OCI-LY7 (cell line): ENCODE measurements around the gene ITGA4. TPM values are rescaled to one million over a fixed set of nuclear protein-coding genes. Genes with fewer than 3 reads are reported as not detected.

Source experiments
- BruUV-seq: library from RNA; stranded (reverse); fragments of 400-500 nt; replicated peaks from 2 replicates; lab custom pipeline; 2021; lab: Mats Ljungman, UMichigan
- CTCF ChIA-PET: fragments of 300-600 bp; sonication (Branson Sonifier 250); formaldehyde crosslinking; loops from one replicate; lab custom pipeline; 2022; ENCODE audit warnings: antibody characterized with exemption; ENCODE audit not compliant: unreplicated experiment; lab: Charles Lee
- POLR2A ChIA-PET: fragments of 300-600 bp; sonication (Branson Sonifier 250); formaldehyde crosslinking; loops from one replicate; lab custom pipeline; 2022; ENCODE audit warnings: antibody characterized with exemption; lab: Charles Lee
- DNase-seq: peaks from one replicate; pipeline ENCODE4 v3.0.0-alpha.2; 2015; ENCODE audit warnings: low spot score
- H2AFZ ChIP-seq: fragments of 200-600 bp; sonication (generic), shearing (Covaris generic); 2 replicates; pipeline ENCODE4 v1.6.1; 2014; ENCODE audit warnings: mild to moderate bottlenecking, antibody characterized with exemption, low read length, moderate library complexity
- H3K27ac ChIP-seq: fragments of 200-600 bp; sonication (generic); 2 replicates; pipeline ENCODE4 v1.5.1; 2014; ENCODE audit warnings: mixed run types, low read depth, mild to moderate bottlenecking, moderate library complexity, low read length, inconsistent platforms; ENCODE audit not compliant: poor library complexity, severe bottlenecking
- H3K36me3 ChIP-seq: fragments of 200-600 bp; sonication (generic); 2 replicates; pipeline ENCODE4 v1.6.1; 2014; ENCODE audit warnings: mild to moderate bottlenecking, antibody characterized with exemption, low read length, moderate library complexity, mixed read lengths; ENCODE audit not compliant: insufficient read depth
- H3K4me1 ChIP-seq: fragments of 200-600 bp; sonication (generic); 2 replicates; pipeline ENCODE4 v1.5.1; 2014; ENCODE audit warnings: mild to moderate bottlenecking, low read length; ENCODE audit not compliant: insufficient read depth, poor library complexity, severe bottlenecking
- H3K4me2 ChIP-seq: fragments of 200-600 bp; sonication (generic); 2 replicates; pipeline ENCODE4 v1.6.1; 2014; ENCODE audit warnings: mild to moderate bottlenecking, low read length
- H3K4me3 ChIP-seq: fragments of 200-600 bp; sonication (generic); 2 replicates; pipeline ENCODE4 v1.5.1; 2014; ENCODE audit warnings: mild to moderate bottlenecking, low read depth, low read length; ENCODE audit not compliant: poor library complexity, severe bottlenecking
- H3K79me2 ChIP-seq: fragments of 200-600 bp; sonication (generic); 2 replicates; pipeline ENCODE4 v1.6.1; 2016; ENCODE audit warnings: low read depth, mild to moderate bottlenecking, low read length, moderate library complexity, mixed read lengths; ENCODE audit not compliant: insufficient read depth
- H3K9me2 ChIP-seq: fragments of 200-600 bp; sonication (generic); 2 replicates; pipeline ENCODE4 v1.6.1; 2016; ENCODE audit warnings: mild to moderate bottlenecking, low read length, mixed read lengths; ENCODE audit not compliant: insufficient read depth
- H3K9me3 ChIP-seq: fragments of 200-600 bp; sonication (generic); 2 replicates; pipeline ENCODE4 v1.6.1; 2014; ENCODE audit warnings: mild to moderate bottlenecking, mixed run types, low read length, mixed read lengths
- H4K20me1 ChIP-seq: fragments of 200-600 bp; sonication (generic); 2 replicates; pipeline ENCODE4 v1.6.1; 2014; ENCODE audit warnings: mild to moderate bottlenecking, antibody characterized with exemption, low read length, moderate library complexity, mixed read lengths; ENCODE audit not compliant: insufficient read depth
- EZH2phosphoT487 ChIP-seq: fragments of 200-600 bp; sonication (generic); IDR thresholded peaks from 2 replicates; pipeline ENCODE4 v1.6.1; 2018; ENCODE audit warnings: low read depth, borderline replicate concordance, mild to moderate bottlenecking, mixed run types, antibody characterized with exemption, low read length, moderate library complexity, mixed read lengths
- intact Hi-C: fragments of 100-400 bp; cut with micrococcal nuclease; formaldehyde crosslinking; loops from one replicate; pipeline ENCODE4 v1.10.0; 2022; ENCODE audit not compliant: unreplicated experiment
- total RNA-seq, 2 experiments: library from RNA; depleted of rRNA in 1 of 2; stranded (reverse); fragments of >200 nt in 1 of 2; shearing (Covaris generic) in 1 of 2; gene quantifications; 2 replicates each; pipeline ENCODE4 v1.2.3, GENCODE V29; 2014 to 2022
- TF ChIP-seq, protein P1 (sequence below): fragments of 200-600 bp; sonication (generic); conservative IDR thresholded peaks from 2 replicates; pipeline ENCODE4 v1.5.1; 2014; ENCODE audit warnings: mild to moderate bottlenecking, antibody characterized with exemption, low read length, moderate library complexity, mixed read lengths

The ITGA4 gene
- total RNA-seq, 2 experiments from 2014 or later: 53.5 to 55.1 TPM

DNA sequence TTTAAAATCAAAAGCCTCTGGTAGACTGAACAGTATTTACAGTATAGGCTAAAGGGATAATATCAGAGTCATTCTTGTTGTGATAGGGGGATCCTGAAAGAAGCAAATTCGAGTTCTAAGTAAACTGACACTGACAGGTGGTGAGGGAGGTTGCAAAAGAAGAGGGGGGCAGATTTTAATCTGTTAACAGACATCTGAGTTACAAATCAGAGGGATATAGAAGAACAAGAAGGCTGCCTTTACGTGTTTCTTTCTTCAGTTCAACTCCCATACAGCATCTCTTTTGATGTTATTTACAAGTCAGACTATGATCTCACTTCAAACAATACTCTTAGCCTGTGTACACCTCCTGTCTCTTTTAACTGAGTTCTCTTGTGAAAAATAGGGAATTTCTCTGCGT, 16.3 kb upstream of the ITGA4 start:
- H3K4me2 ChIP-seq: no peak overlapping the region
- H3K79me2 ChIP-seq: no peaks in the 10 kb centered on the region
- intact Hi-C loops: no loop called here
- H3K4me3 ChIP-seq: no peak overlapping the region
- no TSS peak for BruUV-seq
- CTCF ChIA-PET: no interaction called here
- no peaks in the 10 kb centered on the region for H3K36me3 ChIP-seq
- H4K20me1 ChIP-seq: no peaks in the 10 kb centered on the region
- H2AFZ ChIP-seq: no peak overlapping the region
- H3K9me2 ChIP-seq: no peaks in the 10 kb centered on the region
- POLR2A ChIA-PET: interaction anchor here (1.0 to 1.3 kb wide), 2 partner anchors 9 to 14 kb away, joined by 4 read pairs; no protein-coding TSS in a partner anchor
- no peaks in the 10 kb centered on the region for H3K9me3 ChIP-seq
- DNase-seq: no peak
- H3K27ac ChIP-seq: no peak overlapping the region
- TF ChIP-seq EZH2phosphoT487: no peak
- TF ChIP-seq, protein P1, sequence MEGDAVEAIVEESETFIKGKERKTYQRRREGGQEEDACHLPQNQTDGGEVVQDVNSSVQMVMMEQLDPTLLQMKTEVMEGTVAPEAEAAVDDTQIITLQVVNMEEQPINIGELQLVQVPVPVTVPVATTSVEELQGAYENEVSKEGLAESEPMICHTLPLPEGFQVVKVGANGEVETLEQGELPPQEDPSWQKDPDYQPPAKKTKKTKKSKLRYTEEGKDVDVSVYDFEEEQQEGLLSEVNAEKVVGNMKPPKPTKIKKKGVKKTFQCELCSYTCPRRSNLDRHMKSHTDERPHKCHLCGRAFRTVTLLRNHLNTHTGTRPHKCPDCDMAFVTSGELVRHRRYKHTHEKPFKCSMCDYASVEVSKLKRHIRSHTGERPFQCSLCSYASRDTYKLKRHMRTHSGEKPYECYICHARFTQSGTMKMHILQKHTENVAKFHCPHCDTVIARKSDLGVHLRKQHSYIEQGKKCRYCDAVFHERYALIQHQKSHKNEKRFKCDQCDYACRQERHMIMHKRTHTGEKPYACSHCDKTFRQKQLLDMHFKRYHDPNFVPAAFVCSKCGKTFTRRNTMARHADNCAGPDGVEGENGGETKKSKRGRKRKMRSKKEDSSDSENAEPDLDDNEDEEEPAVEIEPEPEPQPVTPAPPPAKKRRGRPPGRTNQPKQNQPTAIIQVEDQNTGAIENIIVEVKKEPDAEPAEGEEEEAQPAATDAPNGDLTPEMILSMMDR: no peak
- H3K4me1 ChIP-seq: peaks cover 15% of the 10 kb centered on the region

DNA sequence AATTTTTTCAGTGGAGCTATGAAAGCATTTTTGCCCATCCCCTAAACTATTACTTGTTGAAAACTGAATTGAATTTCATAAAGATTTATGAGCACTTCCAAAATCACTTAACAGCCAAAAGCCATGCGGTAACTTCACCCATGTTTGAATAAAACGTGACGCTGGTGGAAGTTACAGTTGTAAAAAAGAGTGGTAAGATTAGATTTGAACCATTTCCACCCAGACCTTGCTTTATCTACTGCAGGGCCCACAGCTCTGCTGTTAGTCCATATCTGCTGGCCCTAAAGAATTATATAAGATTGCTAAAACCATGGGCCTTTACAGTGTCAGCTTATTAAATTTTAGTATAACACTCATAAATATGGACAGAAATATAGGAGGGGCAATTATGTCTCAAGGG, 15.5 kb upstream of the ITGA4 start:
- CTCF ChIA-PET: no interaction called here
- POLR2A ChIA-PET: interaction anchor here (0.7 to 1.5 kb wide), 4 partner anchors 16 to 302 kb away, joined by 3 to 4 read pairs (median 4); no protein-coding TSS in a partner anchor

DNA sequence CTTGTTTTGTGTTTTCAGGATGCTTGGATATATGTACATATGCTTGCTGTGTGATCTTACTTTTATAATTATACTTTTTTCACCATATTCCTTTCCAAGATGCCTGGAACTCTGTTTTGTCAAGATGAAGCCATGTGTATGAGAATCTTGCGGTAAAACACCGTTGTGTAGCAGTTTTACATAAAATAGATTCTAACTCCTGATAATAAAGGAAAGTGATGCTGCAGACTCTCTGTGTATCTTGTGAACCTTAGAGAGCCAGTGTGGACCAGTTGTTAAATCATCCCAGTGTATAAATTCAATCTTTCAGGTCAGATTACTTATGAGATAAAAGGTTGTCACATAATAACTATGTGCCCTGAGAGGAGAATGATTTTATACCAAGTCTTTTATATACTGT, 12.5 kb upstream of the ITGA4 start:
- ChIA-PET CTCF (interaction anchor here (1.1 kb wide), 2 partner anchors 12 to 140 kb away, joined by 3 to 4 read pairs; no protein-coding TSS in a partner anchor), POLR2A (interaction anchor here (0.6 to 1.3 kb wide), 3 partner anchors 8 to 1534 kb away, joined by 3 to 7 read pairs (median 3); no protein-coding TSS in a partner anchor)
- intact Hi-C loops: no loop called here
- no peak for TF ChIP-seq EZH2phosphoT487
- TF ChIP-seq, protein P1: no peak
- Histone ChIP-seq H3K4me1 (no peaks in the 10 kb centered on the region), H3K79me2 (no peaks in the 10 kb centered on the region), H3K27ac (no peak overlapping the region), H3K36me3 (no peaks in the 10 kb centered on the region; the same call in 1 of the 2 replicates), H3K9me3 (no peaks in the 10 kb centered on the region), H2AFZ (0 out of 2 replicates have a peak overlapping the region, but pooled peaks have one; percentile 1), H4K20me1 (no peaks in the 10 kb centered on the region), H3K4me3 (no peak overlapping the region), H3K4me2 (no peak overlapping the region), H3K9me2 (no peaks in the 10 kb centered on the region)
- DNase-seq: no peak
- no TSS peak for BruUV-seq

More for the DNA sequence above, 15.5 kb upstream of the ITGA4 start:
- no TSS peak for BruUV-seq
- no peak overlapping the region for H3K4me2 ChIP-seq
- TF ChIP-seq EZH2phosphoT487: no peak
- TF ChIP-seq, protein P1: no peak
- no peaks in the 10 kb centered on the region for H3K9me3 ChIP-seq
- H4K20me1 ChIP-seq: no peaks in the 10 kb centered on the region
- intact Hi-C loops: no loop called here
- H2AFZ ChIP-seq: no peak overlapping the region
- H3K9me2 ChIP-seq: no peaks in the 10 kb centered on the region
- DNase-seq: no peak
- H3K27ac ChIP-seq: no peak overlapping the region
- no peaks in the 10 kb centered on the region for H3K79me2 ChIP-seq
- no peaks in the 10 kb centered on the region for H3K36me3 ChIP-seq
- peaks cover 15% of the 10 kb centered on the region for H3K4me1 ChIP-seq
- no peak overlapping the region for H3K4me3 ChIP-seq
